ENCODE data around the gene BRS3. TPM values are rescaled to one million over a fixed set of nuclear protein-coding genes. Genes with fewer than 3 reads are reported as not detected.

Gene BRS3
- total RNA-seq, 2 donors from 2014 or later: not detected

DNA sequence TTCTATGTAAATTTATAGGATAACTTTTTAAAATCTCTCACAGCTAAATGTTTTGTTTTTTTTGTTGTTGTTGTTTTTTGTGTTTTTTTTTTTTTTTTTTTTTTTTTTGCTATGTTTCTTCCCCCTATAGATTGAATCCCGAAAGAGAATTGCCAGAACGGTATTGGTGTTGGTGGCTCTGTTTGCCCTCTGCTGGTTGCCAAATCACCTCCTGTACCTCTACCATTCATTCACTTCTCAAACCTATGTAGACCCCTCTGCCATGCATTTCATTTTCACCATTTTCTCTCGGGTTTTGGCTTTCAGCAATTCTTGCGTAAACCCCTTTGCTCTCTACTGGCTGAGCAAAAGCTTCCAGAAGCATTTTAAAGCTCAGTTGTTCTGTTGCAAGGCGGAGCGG, 4.1 kb downstream of the BRS3 start:
- TF ChIP-seq, protein P1, sequence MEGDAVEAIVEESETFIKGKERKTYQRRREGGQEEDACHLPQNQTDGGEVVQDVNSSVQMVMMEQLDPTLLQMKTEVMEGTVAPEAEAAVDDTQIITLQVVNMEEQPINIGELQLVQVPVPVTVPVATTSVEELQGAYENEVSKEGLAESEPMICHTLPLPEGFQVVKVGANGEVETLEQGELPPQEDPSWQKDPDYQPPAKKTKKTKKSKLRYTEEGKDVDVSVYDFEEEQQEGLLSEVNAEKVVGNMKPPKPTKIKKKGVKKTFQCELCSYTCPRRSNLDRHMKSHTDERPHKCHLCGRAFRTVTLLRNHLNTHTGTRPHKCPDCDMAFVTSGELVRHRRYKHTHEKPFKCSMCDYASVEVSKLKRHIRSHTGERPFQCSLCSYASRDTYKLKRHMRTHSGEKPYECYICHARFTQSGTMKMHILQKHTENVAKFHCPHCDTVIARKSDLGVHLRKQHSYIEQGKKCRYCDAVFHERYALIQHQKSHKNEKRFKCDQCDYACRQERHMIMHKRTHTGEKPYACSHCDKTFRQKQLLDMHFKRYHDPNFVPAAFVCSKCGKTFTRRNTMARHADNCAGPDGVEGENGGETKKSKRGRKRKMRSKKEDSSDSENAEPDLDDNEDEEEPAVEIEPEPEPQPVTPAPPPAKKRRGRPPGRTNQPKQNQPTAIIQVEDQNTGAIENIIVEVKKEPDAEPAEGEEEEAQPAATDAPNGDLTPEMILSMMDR (IDR thresholded peaks at IDR 0.05): no peak
- Histone ChIP-seq H3K36me3 (no peaks in the 10 kb centered on the region), H3K9me3 (no peaks in the 10 kb centered on the region), H3K4me3 (no peak overlapping the region), H3K27me3 (replicated peaks; ENCODE audit: insufficient read depth) (no peaks in the 10 kb centered on the region), H3K27ac (no peak overlapping the region), H3K4me1 (ENCODE audit: control insufficient read depth in 1 of 2, low read depth in 2 of 2) (no peaks in the 10 kb centered on the region)
- DNase-seq (ENCODE audit: low spot score) (no peak), ATAC-seq (ENCODE audit: insufficient number of reproducible peaks, low FRiP score, low read depth) (no peak)

DNA sequence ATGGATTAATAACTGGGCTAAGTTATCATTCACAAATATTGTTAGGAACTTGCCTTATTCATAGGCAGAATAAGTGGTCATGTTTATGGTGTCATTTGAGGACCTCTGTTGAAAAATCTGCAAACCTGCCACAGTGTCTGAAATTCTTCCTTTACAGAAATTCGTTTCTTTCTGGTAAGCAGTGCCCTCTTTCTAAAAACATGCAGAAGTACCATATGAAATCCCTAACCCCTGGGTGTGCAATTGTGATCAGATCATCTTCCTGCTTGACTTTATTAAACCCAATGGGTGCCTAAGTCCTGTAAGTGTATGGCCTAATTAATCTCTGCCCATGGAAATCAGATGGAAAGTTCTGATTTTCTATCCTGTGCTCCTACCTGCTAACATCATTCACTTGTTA, 5.3 kb downstream of the BRS3 start:
- Histone ChIP-seq H3K9me3 (no peaks in the 10 kb centered on the region), H3K36me3 (no peaks in the 10 kb centered on the region), H3K4me1 (ENCODE audit: control insufficient read depth in 1 of 2, low read depth in 2 of 2) (no peaks in the 10 kb centered on the region), H3K4me3 (no peak overlapping the region), H3K27me3 (replicated peaks; ENCODE audit: insufficient read depth) (no peaks in the 10 kb centered on the region), H3K27ac (no peak overlapping the region)
- ATAC-seq (ENCODE audit: insufficient number of reproducible peaks, low FRiP score, low read depth): no peak
- no peak for DNase-seq (ENCODE audit: low spot score)
- TF ChIP-seq, protein P1 (IDR thresholded peaks at IDR 0.05): no peak

DNA sequence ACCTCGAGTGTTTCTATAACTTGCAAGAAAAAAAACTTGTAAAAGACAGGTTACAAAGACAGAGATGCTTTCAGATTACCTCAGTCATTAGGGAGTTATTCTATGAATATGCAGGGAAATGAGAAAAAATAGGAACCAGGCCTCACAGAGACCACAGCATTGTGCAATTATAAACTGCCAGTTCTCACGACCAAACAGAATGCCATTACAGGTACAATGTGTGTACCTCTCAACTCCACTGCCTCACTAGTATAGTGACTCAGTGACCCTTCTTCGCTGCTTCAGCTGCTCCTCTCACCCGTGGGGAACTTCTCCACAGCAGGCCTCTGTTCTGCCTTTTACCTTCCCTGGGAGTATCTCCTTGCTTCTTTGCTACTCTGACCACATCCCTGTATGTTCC, 7.3 kb downstream of the BRS3 start:
- Histone ChIP-seq H3K9me3 (no peaks in the 10 kb centered on the region), H3K27me3 (replicated peaks; ENCODE audit: insufficient read depth) (no peaks in the 10 kb centered on the region), H3K4me3 (no peak overlapping the region), H3K27ac (no peak overlapping the region), H3K4me1 (ENCODE audit: control insufficient read depth in 1 of 2, low read depth in 2 of 2) (no peaks in the 10 kb centered on the region), H3K36me3 (no peaks in the 10 kb centered on the region)
- DNase-seq (ENCODE audit: low spot score) (no peak), ATAC-seq (ENCODE audit: insufficient number of reproducible peaks, low FRiP score, low read depth) (no peak)
- TF ChIP-seq, protein P1 (IDR thresholded peaks at IDR 0.05): no peak

DNA sequence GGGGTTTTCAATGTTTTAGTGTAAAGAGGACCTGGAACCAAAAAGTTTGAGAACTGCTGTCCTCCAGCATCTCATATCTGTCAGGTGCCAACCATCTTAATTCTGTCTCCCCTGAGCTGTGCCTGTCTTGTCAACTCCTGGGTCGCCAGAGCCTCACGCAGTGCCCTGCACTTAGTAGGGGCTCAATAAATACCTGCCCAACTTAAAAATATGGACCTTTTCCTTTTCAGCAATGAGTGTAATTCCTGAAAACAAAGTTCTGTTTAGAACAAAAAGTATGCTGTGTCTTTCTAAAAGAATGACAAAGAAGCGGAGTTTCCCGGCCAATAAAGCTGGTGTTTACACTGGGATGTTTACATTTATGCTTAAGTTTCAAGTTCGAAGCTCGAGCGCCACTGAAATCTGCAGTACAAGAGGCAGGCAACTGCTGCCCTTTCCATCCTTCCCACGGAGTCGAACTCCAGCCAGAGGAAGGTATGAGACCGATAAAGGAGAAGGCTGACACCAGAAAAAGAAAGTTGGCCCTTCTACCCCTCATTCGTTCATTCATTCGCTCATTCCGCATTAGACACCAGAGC, 8.5 kb downstream of the BRS3 start:
- no peak for DNase-seq (ENCODE audit: low spot score)
- TF ChIP-seq, protein P1 (IDR thresholded peaks at IDR 0.05): no peak
- H3K9me3 ChIP-seq: no peaks in the 10 kb centered on the region
- peaks cover 3% of the 10 kb centered on the region for H3K36me3 ChIP-seq
- peak overlapping the region; percentile 82 for H3K4me3 ChIP-seq
- peak; percentile 52 for ATAC-seq (ENCODE audit: insufficient number of reproducible peaks, low FRiP score, low read depth)
- H3K27me3 ChIP-seq (replicated peaks; ENCODE audit: insufficient read depth): no peaks in the 10 kb centered on the region
- no peaks in the 10 kb centered on the region for H3K4me1 ChIP-seq (ENCODE audit: control insufficient read depth in 1 of 2, low read depth in 2 of 2)
- peak overlapping the region; percentile 87 to 89 for H3K27ac ChIP-seq

DNA sequence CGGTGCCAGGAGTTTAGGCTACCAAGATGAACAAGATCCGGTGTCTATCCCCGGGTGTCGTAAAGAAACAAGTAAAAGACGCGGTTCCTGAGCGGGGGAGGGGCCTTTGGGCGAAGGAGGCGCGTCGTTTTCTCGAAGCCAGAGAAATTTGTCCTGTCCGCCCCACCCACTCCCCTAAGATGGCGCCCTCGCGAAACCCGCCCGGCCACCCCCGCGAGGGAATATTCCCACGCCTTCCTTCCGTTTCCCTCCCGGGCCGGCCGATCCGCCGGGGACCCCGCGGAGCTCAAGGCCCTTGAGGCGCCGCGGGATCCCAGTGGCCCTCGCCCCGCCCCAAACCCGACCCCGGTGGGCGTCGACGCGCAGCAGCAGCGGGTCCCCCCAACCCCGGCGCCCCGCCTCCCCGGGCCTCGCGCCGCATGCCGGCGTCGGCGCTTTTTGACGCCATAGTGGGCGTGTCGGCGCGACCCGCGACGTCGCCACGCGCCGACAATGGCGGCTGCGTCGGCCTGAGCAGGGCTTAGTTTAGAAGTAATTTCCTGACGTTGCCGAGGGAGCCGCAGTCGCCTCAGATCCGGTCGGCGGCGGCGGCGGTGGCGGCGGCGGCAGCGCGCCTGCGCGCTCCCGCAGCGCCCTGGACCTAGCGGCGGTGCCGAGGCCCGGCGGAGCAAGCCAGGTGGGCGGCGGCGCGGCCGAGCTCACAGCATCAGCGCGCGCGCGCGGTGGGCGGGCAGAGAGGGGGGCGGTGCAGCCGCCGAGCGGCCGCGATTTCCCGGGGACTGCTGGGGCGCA, 9.2 kb downstream of the BRS3 start:
- Histone ChIP-seq H3K9me3 (no peaks in the 10 kb centered on the region), H3K36me3 (peaks cover 6% of the 10 kb centered on the region), H3K27ac (peak overlapping the region; percentile 87 to 89), H3K4me3 (peak overlapping the region; percentile 82), H3K4me1 (ENCODE audit: control insufficient read depth in 1 of 2, low read depth in 2 of 2) (no peaks in the 10 kb centered on the region), H3K27me3 (replicated peaks; ENCODE audit: insufficient read depth) (no peaks in the 10 kb centered on the region)
- TF ChIP-seq, protein P1 (IDR thresholded peaks at IDR 0.05): no peak
- peak; percentile 74 for ATAC-seq (ENCODE audit: insufficient number of reproducible peaks, low FRiP score, low read depth)
- peak; percentile 33 for DNase-seq (ENCODE audit: low spot score)

All from thoracic aorta (tissue), 2 donors.